Suprapubic skin (tissue), 3 donors: Measurements from ENCODE around the gene RGCC.

Source experiments
- POLR2A ChIP-seq, 2 donors: fragments of 450-650 bp; IDR thresholded peaks; one replicate each; pipeline ENCODE4 v1.6.1; 2017; ENCODE audit warnings: antibody characterized with exemption in 2 of 2, mild to moderate bottlenecking in 2 of 2, moderate library complexity in 2 of 2
- TF ChIP-seq, protein P1 (sequence below), 2 donors: fragments of 200-600 bp in 1 of 2; fragments of 450-650 bp in 1 of 2; sonication (generic) in 1 of 2; IDR thresholded peaks; one replicate each; pipeline ENCODE4 v1.5.1; 2016 to 2019; ENCODE audit warnings: antibody characterized with exemption in 2 of 2, mild to moderate bottlenecking in 1 of 2, moderate library complexity in 1 of 2

- TF ChIP-seq, protein P1, sequence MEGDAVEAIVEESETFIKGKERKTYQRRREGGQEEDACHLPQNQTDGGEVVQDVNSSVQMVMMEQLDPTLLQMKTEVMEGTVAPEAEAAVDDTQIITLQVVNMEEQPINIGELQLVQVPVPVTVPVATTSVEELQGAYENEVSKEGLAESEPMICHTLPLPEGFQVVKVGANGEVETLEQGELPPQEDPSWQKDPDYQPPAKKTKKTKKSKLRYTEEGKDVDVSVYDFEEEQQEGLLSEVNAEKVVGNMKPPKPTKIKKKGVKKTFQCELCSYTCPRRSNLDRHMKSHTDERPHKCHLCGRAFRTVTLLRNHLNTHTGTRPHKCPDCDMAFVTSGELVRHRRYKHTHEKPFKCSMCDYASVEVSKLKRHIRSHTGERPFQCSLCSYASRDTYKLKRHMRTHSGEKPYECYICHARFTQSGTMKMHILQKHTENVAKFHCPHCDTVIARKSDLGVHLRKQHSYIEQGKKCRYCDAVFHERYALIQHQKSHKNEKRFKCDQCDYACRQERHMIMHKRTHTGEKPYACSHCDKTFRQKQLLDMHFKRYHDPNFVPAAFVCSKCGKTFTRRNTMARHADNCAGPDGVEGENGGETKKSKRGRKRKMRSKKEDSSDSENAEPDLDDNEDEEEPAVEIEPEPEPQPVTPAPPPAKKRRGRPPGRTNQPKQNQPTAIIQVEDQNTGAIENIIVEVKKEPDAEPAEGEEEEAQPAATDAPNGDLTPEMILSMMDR (IDR thresholded peaks at IDR 0.05), result no peak
- TF ChIP-seq POLR2A (IDR thresholded peaks at IDR 0.05), result no peak
Measured at GRCh38 chr13:41471785-41472184, 14.4 kb downstream of the RGCC start.
